Stimulated activated CD4-positive, alpha-beta T cell treated with anti-CD3 and anti-CD28 coated beads, Interleukin-1b, Interleukin-23, amount 100 ng/mL, for 48 hours (primary cell): ENCODE measurements around the gene MYO16.

ENCODE experiments used
- DNase-seq: peaks from one replicate; pipeline ENCODE4 v3.0.0-alpha.2; 2020

MYO16 gene

DNA sequence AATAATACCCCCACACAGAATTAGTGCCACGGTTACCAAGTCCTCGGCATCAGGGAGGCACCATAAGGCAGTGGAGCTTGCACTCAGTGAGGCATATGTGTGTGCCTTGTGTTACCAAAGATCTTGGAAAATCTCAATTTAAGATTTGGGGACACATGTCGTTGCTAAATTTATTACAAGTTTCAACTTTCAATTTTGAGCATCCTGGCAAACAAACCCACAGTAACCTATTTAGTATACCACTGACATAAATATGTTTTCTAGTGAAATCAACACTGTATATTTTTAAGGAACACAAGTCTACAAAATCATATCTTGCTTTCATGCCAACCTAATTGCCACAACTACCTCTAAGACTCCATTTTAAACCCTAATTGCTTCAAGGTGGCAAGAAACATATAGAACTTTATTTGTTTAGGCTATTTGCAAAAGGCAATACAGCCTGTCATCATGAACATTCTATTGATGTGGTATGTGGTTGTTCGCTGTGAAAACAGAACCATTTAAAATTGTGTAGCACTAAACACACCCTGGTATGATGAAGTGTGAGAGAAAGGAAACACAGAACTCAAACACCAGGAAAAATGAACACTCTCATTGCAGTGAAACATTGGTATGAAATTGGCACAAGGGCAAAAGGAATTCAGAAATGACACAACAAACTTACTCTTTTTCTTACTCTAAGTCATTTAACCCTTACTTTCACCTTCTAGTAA lies 625.9 kb downstream of the MYO16 start:
- no peak for DNase-seq

DNA sequence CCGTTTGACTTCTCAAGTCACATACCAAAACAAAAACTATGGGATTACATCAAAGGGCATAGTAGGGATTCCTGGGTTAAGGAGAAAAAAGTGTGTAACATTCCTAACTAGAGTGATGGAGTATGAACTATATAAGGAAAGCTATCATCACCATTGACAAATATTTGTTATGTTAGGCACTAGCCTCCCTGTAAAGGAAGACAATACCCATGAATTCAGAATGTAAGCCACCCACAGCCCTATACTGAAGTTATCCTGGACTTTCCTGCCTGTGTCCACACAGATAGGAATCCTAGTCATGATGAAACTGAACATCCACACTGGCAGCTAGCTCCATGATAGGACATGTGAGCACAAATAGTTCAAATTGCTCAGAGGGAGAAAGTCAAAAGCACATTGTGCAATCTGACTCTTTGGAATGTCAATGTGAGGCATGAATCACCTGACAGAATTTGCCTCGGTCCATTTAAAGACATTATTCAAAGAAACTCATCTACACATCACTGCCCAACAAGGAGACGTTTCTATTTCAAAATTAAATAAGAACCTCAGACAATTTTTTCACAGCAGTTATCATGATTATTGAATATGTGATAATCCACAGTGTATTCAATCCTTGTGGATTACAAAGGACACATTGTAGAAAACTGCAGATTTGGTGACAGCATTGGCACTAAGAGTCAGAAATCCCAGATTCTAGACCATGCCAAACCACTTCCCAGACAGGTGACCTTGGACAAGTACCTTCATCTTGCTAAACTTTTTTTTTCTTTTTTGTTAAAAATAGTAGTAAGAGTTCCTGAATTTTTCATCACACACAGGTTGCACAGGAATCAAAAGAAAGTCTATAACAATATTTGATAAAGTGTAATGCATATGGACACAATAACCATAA lies 627.7 kb downstream of the MYO16 start:
- no peak for DNase-seq
